H9 (cell line): ENCODE data around the gene C1QBP. TPM values are rescaled to one million over a fixed set of nuclear protein-coding genes. Genes with fewer than 3 reads are reported as not detected.

Experiments
- DNase-seq: peaks from one replicate; pipeline ENCODE4 v3.0.0-alpha.2; 2017
- H2AFZ ChIP-seq: one replicate; pipeline ENCODE4 v1.6.1; 2013; ENCODE audit warnings: mild to moderate bottlenecking, low read length, control low read depth, moderate library complexity
- H2AK5ac ChIP-seq: 2 replicates; pipeline ENCODE4 v1.6.1; 2013; ENCODE audit warnings: low read length, control low read depth, mixed read lengths; ENCODE audit not compliant: insufficient read length
- H2BK120ac ChIP-seq: one replicate; pipeline ENCODE4 v1.6.1; 2013; ENCODE audit warnings: low read depth, mild to moderate bottlenecking, low read length, control low read depth, inconsistent platforms; ENCODE audit not compliant: poor library complexity, severe bottlenecking
- H2BK12ac ChIP-seq: 2 replicates; pipeline ENCODE4 v1.6.1; 2013; ENCODE audit warnings: low read length, control low read depth, mixed read lengths, low read depth; ENCODE audit not compliant: insufficient read length
- H2BK15ac ChIP-seq: 2 replicates; pipeline ENCODE4 v1.6.1; 2013; ENCODE audit warnings: low read depth, low read length, control low read depth
- H2BK20ac ChIP-seq: one replicate; pipeline ENCODE4 v1.6.1; 2013; ENCODE audit warnings: low read depth, mild to moderate bottlenecking, low read length, control low read depth, inconsistent platforms; ENCODE audit not compliant: poor library complexity, severe bottlenecking
- H2BK5ac ChIP-seq: 2 replicates; pipeline ENCODE4 v1.6.1; 2013; ENCODE audit warnings: low read length, control low read depth, mixed read lengths; ENCODE audit not compliant: insufficient read length
- H3K14ac ChIP-seq: 2 replicates; pipeline ENCODE4 v1.6.1; 2013; ENCODE audit warnings: low read length, control low read depth; ENCODE audit not compliant: insufficient read depth
- H3K18ac ChIP-seq: 2 replicates; pipeline ENCODE4 v1.6.1; 2013; ENCODE audit warnings: low read depth, mild to moderate bottlenecking, mixed read lengths, low read length, control low read depth; ENCODE audit not compliant: insufficient read length
- H3K23ac ChIP-seq: 2 replicates; pipeline ENCODE4 v1.6.1; 2013; ENCODE audit warnings: low read length, control low read depth, mixed read lengths, low read depth; ENCODE audit not compliant: insufficient read length
- H3K23me2 ChIP-seq: 2 replicates; pipeline ENCODE4 v1.6.1; 2013; ENCODE audit warnings: low read depth, mild to moderate bottlenecking, mixed read lengths, low read length, control low read depth; ENCODE audit not compliant: insufficient read length, poor library complexity, severe bottlenecking
- H3K27ac ChIP-seq: 2 replicates; pipeline ENCODE4 v1.5.1; 2013; ENCODE audit warnings: low read length, control low read depth, mixed read lengths, low read depth; ENCODE audit not compliant: insufficient read length
- H3K27me3 ChIP-seq: 2 replicates; pipeline ENCODE4 v1.6.1; 2013; ENCODE audit warnings: low read length, control low read depth, inconsistent platforms; ENCODE audit not compliant: insufficient read depth
- H3K4ac ChIP-seq: 2 replicates; pipeline ENCODE4 v1.6.1; 2013; ENCODE audit warnings: low read depth, mild to moderate bottlenecking, control low read depth, inconsistent platforms, low read length, moderate library complexity
- H3K4me1 ChIP-seq: 2 replicates; pipeline ENCODE4 v1.6.1; 2013; ENCODE audit warnings: low read length, control low read depth, inconsistent platforms; ENCODE audit not compliant: insufficient read depth
- H3K4me2 ChIP-seq: 2 replicates; pipeline ENCODE4 v1.6.1; 2013; ENCODE audit warnings: low read length, control low read depth, mixed read lengths; ENCODE audit not compliant: insufficient read length, insufficient read depth
- H3K56ac ChIP-seq: 2 replicates; pipeline ENCODE4 v1.6.1; 2013; ENCODE audit warnings: low read depth, mild to moderate bottlenecking, mixed read lengths, low read length, control low read depth; ENCODE audit not compliant: insufficient read length
- H3K79me1 ChIP-seq: 2 replicates; pipeline ENCODE4 v1.6.1; 2013; ENCODE audit warnings: low read depth, mild to moderate bottlenecking, moderate library complexity, low read length, control low read depth, inconsistent platforms; ENCODE audit not compliant: insufficient read depth, poor library complexity, severe bottlenecking
- H3K79me2 ChIP-seq: 2 replicates; pipeline ENCODE4 v1.6.1; 2013; ENCODE audit warnings: low read length, control low read depth, inconsistent platforms; ENCODE audit not compliant: insufficient read depth
- H3K9ac ChIP-seq: 2 replicates; pipeline ENCODE4 v1.6.1; 2013; ENCODE audit warnings: low read length, control low read depth, mixed read lengths; ENCODE audit not compliant: insufficient read length; ENCODE audit errors: extremely low read depth
- H3K9me3 ChIP-seq: one replicate; pipeline ENCODE4 v1.6.1; 2013; ENCODE audit warnings: low read depth, low read length, inconsistent platforms; ENCODE audit not compliant: control insufficient read depth
- H3T11ph ChIP-seq: one replicate; pipeline ENCODE4 v1.6.1; 2013; ENCODE audit warnings: mild to moderate bottlenecking, low read length, control low read depth, inconsistent platforms
- H4K20me1 ChIP-seq: one replicate; pipeline ENCODE4 v1.6.1; 2013; ENCODE audit not compliant: control insufficient read depth, insufficient read length, insufficient read depth
- H4K5ac ChIP-seq: 2 replicates; pipeline ENCODE4 v1.6.1; 2013; ENCODE audit warnings: low read depth, mild to moderate bottlenecking, mixed read lengths, low read length, control low read depth; ENCODE audit not compliant: insufficient read length
- H4K8ac ChIP-seq: replicated peaks from 2 replicates; pipeline ENCODE4 v1.6.1; 2013; ENCODE audit warnings: low read length, control low read depth, mixed read lengths, low read depth; ENCODE audit not compliant: insufficient read length
- H4K91ac ChIP-seq: 2 replicates; pipeline ENCODE4 v1.6.1; 2013; ENCODE audit warnings: low read depth, mild to moderate bottlenecking, moderate library complexity, mixed read lengths, low read length, control low read depth; ENCODE audit not compliant: insufficient read length
- H3K27ac Mint-ChIP-seq, 3 experiments: 2 replicates in 2 of 3; 3 replicates in 1 of 3; pipeline ENCODE4 v1.8.0; 2020 to 2021; ENCODE audit warnings: mixed read lengths in 3 of 3, mild to moderate bottlenecking in 1 of 3, moderate library complexity in 1 of 3
- H3K27me3 Mint-ChIP-seq: 2 replicates; pipeline ENCODE4 v1.8.0; 2021; ENCODE audit warnings: low read depth, mild to moderate bottlenecking, moderate library complexity, mixed read lengths
- H3K36me3 Mint-ChIP-seq, 3 experiments: 2 replicates in 2 of 3; 3 replicates in 1 of 3; pipeline ENCODE4 v1.8.0; 2020 to 2021; ENCODE audit warnings: low read depth in 3 of 3, mixed read lengths in 3 of 3; ENCODE audit not compliant: insufficient read depth in 1 of 3
- H3K4me1 Mint-ChIP-seq, 2 experiments: 2 replicates each; pipeline ENCODE4 v1.8.0; 2020; ENCODE audit warnings: mixed read lengths in 2 of 2
- H3K4me3 Mint-ChIP-seq, 2 experiments: 2 replicates in 1 of 2; 3 replicates in 1 of 2; pipeline ENCODE4 v1.8.0; 2020 to 2021; ENCODE audit warnings: mild to moderate bottlenecking in 2 of 2, mixed read lengths in 2 of 2, moderate library complexity in 1 of 2
- H3K9me3 Mint-ChIP-seq, 2 experiments: 2 replicates in 1 of 2; 3 replicates in 1 of 2; pipeline ENCODE4 v1.8.0; 2020; ENCODE audit warnings: mild to moderate bottlenecking in 2 of 2, mixed read lengths in 2 of 2, moderate library complexity in 1 of 2
- CTCF ChIP-seq: fragments of 200-600 bp; sonication (generic); conservative IDR thresholded peaks from 3 replicates; pipeline ENCODE4 v1.8.0; 2021; ENCODE audit warnings: antibody characterized with exemption, mild to moderate bottlenecking
- WGBS: extraction: QIAGEN DNeasy Blood & Tissue Kit; methylation state at CpG from one replicate; pipeline ENCODE4 v1.1.7; 2013; ENCODE audit warnings: missing lambda C conversion rate, low lambda C conversion rate, mixed read lengths; ENCODE audit not compliant: insufficient read length; ENCODE audit errors: extremely low coverage; 5-methylcytosine and 5-hydroxymethylcytosine counted together
- total RNA-seq: library from RNA; stranded (reverse); gene quantifications from 2 replicates; pipeline ENCODE4 v1.2.1, GENCODE V29; 2021

C1QBP gene
- total RNA-seq, 1 experiment from 2014 or later: 390 TPM

- Histone ChIP-seq H3K9me3 (no peaks in the 10 kb centered on the region), H3K79me1 (peaks cover 6% of the 10 kb centered on the region), H3K79me2 (peaks cover 20% of the 10 kb centered on the region; the same call in 1 of the 2 replicates), H2BK5ac (peak within 1 kb of the TSS; percentile 8), H2AFZ (peak within 1 kb of the TSS; percentile 63), H4K20me1 (no peaks in the 10 kb centered on the region), H3K4me2 (peak within 1 kb of the TSS; percentile 98), H3K27me3 (no peaks in the 10 kb centered on the region), H3K23me2 (peaks cover 8% of the 10 kb centered on the region), H4K5ac (peak within 1 kb of the TSS; percentile 47), H3K14ac (peak within 1 kb of the TSS; percentile 94), H2AK5ac (no peak within 1 kb of the TSS), H3K18ac (peak within 1 kb of the TSS; percentile 91), H3K23ac (no peak within 1 kb of the TSS), H4K8ac (no peak within 1 kb of the TSS), H2BK15ac (no peak within 1 kb of the TSS), H3K56ac (peak within 1 kb of the TSS; percentile 42), H3K9ac (peak within 1 kb of the TSS; percentile 96), H3K4ac (no peak within 1 kb of the TSS), H4K91ac (no peak within 1 kb of the TSS), H2BK12ac (no peak within 1 kb of the TSS), H3K4me1 (no peaks in the 10 kb centered on the region), H3T11ph (no peak within 1 kb of the TSS), H2BK20ac (no peak within 1 kb of the TSS), H2BK120ac (no peak within 1 kb of the TSS), H3K27ac (peak within 1 kb of the TSS; percentile 26)
- H3K27ac Mint-ChIP-seq: peak within 1 kb of the TSS; percentile 98 to 99 (median 99)
- WGBS: no CpG with 5 or more reads among the region's 41 CpGs
- no peaks in the 10 kb centered on the region for H3K27me3 Mint-ChIP-seq
- no peaks in the 10 kb centered on the region for H3K9me3 Mint-ChIP-seq
- peak; percentile 94 for DNase-seq
- peaks cover 24 to 61% (median 49%) of the 10 kb centered on the region in 3 experiments; a peak in 6 of 7 replicates for H3K36me3 Mint-ChIP-seq
- H3K4me3 Mint-ChIP-seq: peak within 1 kb of the TSS; percentile 98 to 100
- peaks cover 9 to 19% of the 10 kb centered on the region in 2 experiments for H3K4me1 Mint-ChIP-seq
- TF ChIP-seq CTCF: no peak
These were observed 18.8 kb downstream of the C1QBP start, which contains the start of gene RPAIN for GRCh38 chr17:5419959-5420653. RPAIN (plus strand) TSS chr17:5420182; CDS start chr17:5420211, 29 bp downstream.
